Erythroblast (primary cell): Measurements from ENCODE around the gene POU3F2.

Source experiments
- DNase-seq, 2 experiments: peaks; one replicate each; lab custom pipeline; 2025; lab: John Stamatoyannopoulos, UW
- GATA1 ChIP-seq: IDR thresholded peaks from 2 replicates; pipeline ENCODE4 v1.6.1; 2011; ENCODE audit warnings: low read depth, mild to moderate bottlenecking, control low read depth, low read length, moderate library complexity
- POLR2A ChIP-seq: IDR thresholded peaks from 2 replicates; pipeline ENCODE4 v1.6.1; 2011; ENCODE audit warnings: mild to moderate bottlenecking, low read length

The POU3F2 gene

GRCh38 chr6:98834060-98835031 is at the start of gene POU3F2:
TSS of gene POU3F2 (plus strand) at chr6:98834574. CDS start at chr6:98834874, 300 bp downstream.
- peak; percentile 78 to 88 for DNase-seq

GRCh38 chr6:98787435-98787834 is 46.9 kb upstream of the POU3F2 start:
- TF ChIP-seq POLR2A (no peak), GATA1 (no peak)
- DNase-seq = no peak

More at GRCh38 chr6:98834060-98835031, at the start of gene POU3F2:
- TF ChIP-seq POLR2A = no peak
- TF ChIP-seq GATA1 = no peak

GRCh38 chr6:98787961-98788360 is 46.4 kb upstream of the POU3F2 start:
- no peak for DNase-seq
- TF ChIP-seq POLR2A (no peak), GATA1 (no peak)

DNA sequence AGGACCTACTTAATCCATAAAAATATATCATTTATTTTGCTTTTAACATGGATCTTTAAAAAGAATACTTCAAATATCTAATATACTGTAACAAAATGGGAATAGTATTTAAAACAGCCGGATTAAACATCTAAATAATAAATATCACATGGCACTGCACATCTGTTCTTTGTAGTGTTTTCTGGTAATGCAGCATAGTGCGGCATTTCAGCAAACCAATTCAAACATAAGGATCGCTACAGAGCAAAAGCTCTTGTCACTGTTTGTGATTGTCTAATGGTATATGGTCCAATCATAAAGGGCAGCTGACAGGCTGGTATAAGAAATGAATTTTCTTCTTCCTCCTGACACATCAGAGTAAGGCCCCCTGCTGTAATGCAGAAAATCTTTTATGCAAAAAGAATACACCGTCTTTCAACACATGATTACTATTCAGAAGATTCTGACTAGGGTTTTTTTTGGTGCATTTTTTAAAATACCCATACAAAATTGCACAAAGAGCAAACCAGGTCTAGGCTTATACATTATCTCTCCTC is 40.0 kb upstream of the POU3F2 start:
- no peak for DNase-seq
- TF ChIP-seq GATA1 (no peak), POLR2A (no peak)

- no peak for TF ChIP-seq POLR2A
- TF ChIP-seq GATA1 = no peak
Observed at GRCh38 chr6:98797217-98797994, 37.0 kb upstream of the POU3F2 start.

GRCh38 chr6:98800866-98801265 is 33.5 kb upstream of the POU3F2 start:
- TF ChIP-seq POLR2A (no peak), GATA1 (no peak)

More at GRCh38 chr6:98797217-98797994, 37.0 kb upstream of the POU3F2 start:
- DNase-seq = no peak

DNA sequence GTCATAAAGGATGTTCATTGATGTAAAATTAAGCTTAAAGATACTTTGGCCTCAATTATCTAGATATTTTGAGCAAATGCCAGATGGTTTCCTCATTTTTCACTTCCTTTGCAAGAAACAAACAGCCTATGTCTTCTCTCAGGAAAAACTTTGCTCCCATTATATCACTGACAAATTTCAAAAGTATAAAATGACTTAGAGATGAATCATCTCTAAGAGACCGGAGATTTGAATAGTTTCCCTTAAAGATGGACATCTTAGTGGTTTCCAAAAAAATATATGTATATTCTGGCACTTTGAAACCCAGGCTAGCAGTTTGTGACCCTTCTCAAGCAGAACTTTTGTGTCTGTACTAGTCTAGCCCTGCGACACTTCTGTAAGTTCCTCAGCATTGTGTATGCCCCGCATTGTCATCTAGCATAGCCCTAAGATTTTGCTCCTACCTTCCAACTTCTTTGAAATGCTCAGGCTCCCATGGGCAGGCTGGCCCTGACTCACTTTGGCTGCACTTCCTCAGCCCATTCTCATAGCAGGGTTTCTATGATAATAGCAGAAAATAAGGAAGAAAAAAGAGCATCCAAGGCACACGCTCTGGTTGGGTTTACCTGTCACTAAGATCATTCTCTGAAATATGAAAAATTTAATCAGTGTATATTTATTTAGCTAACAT is 25.7 kb upstream of the POU3F2 start:
- no peak for DNase-seq
- TF ChIP-seq GATA1 (no peak), POLR2A (no peak)

More at GRCh38 chr6:98800866-98801265, 33.5 kb upstream of the POU3F2 start:
- DNase-seq = no peak

- TF ChIP-seq POLR2A (no peak), GATA1 (no peak)
- DNase-seq = no peak
Observed at GRCh38 chr6:98812220-98812619, 22.2 kb upstream of the POU3F2 start.

- DNase-seq = no peak
- no peak for TF ChIP-seq POLR2A
- no peak for TF ChIP-seq GATA1
Observed at GRCh38 chr6:98816799-98817198, 17.6 kb upstream of the POU3F2 start.

GRCh38 chr6:98821756-98822405 is 12.5 kb upstream of the POU3F2 start:
- no peak for DNase-seq
- TF ChIP-seq POLR2A = no peak
- no peak for TF ChIP-seq GATA1

- TF ChIP-seq GATA1 (no peak), POLR2A (no peak)
- no peak for DNase-seq
Observed at GRCh38 chr6:98823428-98824161, 10.8 kb upstream of the POU3F2 start.
